HEK293 (cell line): Measurements from ENCODE around the gene EEFSEC.

Experiments
- CTCF ChIA-PET: fragments of 350-600 bp; formaldehyde crosslinking; extraction: SDS; loops from one replicate; lab custom pipeline; 2021; ENCODE audit warnings: antibody characterized with exemption; lab: Yijun Ruan, JAX
- POLR2A ChIA-PET: fragments of 300-600 bp; formaldehyde crosslinking; extraction: SDS; loops from one replicate; lab custom pipeline; 2020; ENCODE audit warnings: antibody characterized with exemption, inconsistent platforms; lab: Yijun Ruan, JAX
- H3K27ac ChIP-seq: fragments of 200-500 bp; sonication (Bioruptor generic); 2 replicates; pipeline ENCODE4 v1.5.1; 2014; ENCODE audit warnings: low read depth, low read length, control low read depth, inconsistent platforms; ENCODE audit errors: extremely low read depth
- H3K36me3 ChIP-seq, 2 experiments: fragments of 200-500 bp in 1 of 2; sonication (Bioruptor generic) in 1 of 2; 1 replicate in 1 of 2; 2 replicates in 1 of 2; pipeline ENCODE4 v1.5.1; 2014 to 2017; ENCODE audit warnings: inconsistent platforms in 2 of 2, low read length in 2 of 2; ENCODE audit not compliant: control insufficient read depth in 2 of 2, insufficient read depth in 1 of 2
- H3K4me1 ChIP-seq: fragments of 200-500 bp; sonication (Bioruptor generic); 2 replicates; pipeline ENCODE4 v1.5.1; 2014; ENCODE audit warnings: mild to moderate bottlenecking, low read length, inconsistent platforms; ENCODE audit not compliant: control insufficient read depth, insufficient read depth
- H3K4me3 ChIP-seq: 2 replicates; pipeline ENCODE4 v1.5.1; 2011; ENCODE audit warnings: low read depth, mild to moderate bottlenecking, control low read depth, low read length, moderate library complexity
- H3K9me3 ChIP-seq: fragments of 200-500 bp; sonication (Bioruptor generic); 2 replicates; pipeline ENCODE4 v1.5.1; 2014; ENCODE audit warnings: low read depth, low read length, inconsistent platforms; ENCODE audit not compliant: control insufficient read depth, insufficient read depth
- MYNN ChIP-seq: fragments of 450-650 bp; formaldehyde crosslinking; IDR thresholded peaks from 2 replicates; pipeline ENCODE4 v1.5.1; 2016; ENCODE audit warnings: missing biosample characterization, missing genetic modification characterization, borderline replicate concordance
- PRDM10 ChIP-seq: fragments of 450-650 bp; formaldehyde crosslinking; IDR thresholded peaks from 2 replicates; pipeline ENCODE4 v1.5.1; 2016; ENCODE audit warnings: missing biosample characterization, missing genetic modification characterization
- YY2 ChIP-seq: fragments of 450-650 bp; formaldehyde crosslinking; IDR thresholded peaks from 2 replicates; pipeline ENCODE4 v1.5.1; 2016; ENCODE audit warnings: missing biosample characterization, missing genetic modification characterization
- ZBTB10 ChIP-seq: fragments of 450-650 bp; formaldehyde crosslinking; IDR thresholded peaks from 2 replicates; pipeline ENCODE4 v1.5.1; 2016; ENCODE audit warnings: missing biosample characterization, missing genetic modification characterization
- ZFHX2 ChIP-seq: fragments of 450-650 bp; formaldehyde crosslinking; conservative IDR thresholded peaks from 2 replicates; pipeline ENCODE4 v1.5.1; 2016; ENCODE audit warnings: missing biosample characterization, missing genetic modification characterization
- ZNF114 ChIP-seq: fragments of 450-650 bp; formaldehyde crosslinking; IDR thresholded peaks from 2 replicates; pipeline ENCODE4 v1.5.0; 2017; ENCODE audit warnings: missing biosample characterization, missing genetic modification characterization
- ZNF155 ChIP-seq: fragments of 450-650 bp; formaldehyde crosslinking; IDR thresholded peaks from 2 replicates; pipeline ENCODE4 v1.5.1; 2016; ENCODE audit warnings: missing biosample characterization, missing genetic modification characterization
- ZNF19 ChIP-seq: fragments of 450-650 bp; formaldehyde crosslinking; IDR thresholded peaks from 2 replicates; pipeline ENCODE4; 2016; ENCODE audit warnings: missing biosample characterization, missing genetic modification characterization, low read depth
- ZNF221 ChIP-seq: fragments of 450-650 bp; formaldehyde crosslinking; IDR thresholded peaks from 2 replicates; pipeline ENCODE4 v1.5.1; 2017; ENCODE audit warnings: missing biosample characterization, missing genetic modification characterization, borderline replicate concordance
- ZNF366 ChIP-seq: fragments of 450-650 bp; formaldehyde crosslinking; conservative IDR thresholded peaks from 2 replicates; pipeline ENCODE4 v1.5.1; 2016; ENCODE audit warnings: missing biosample characterization, missing genetic modification characterization
- ZNF514 ChIP-seq: fragments of 450-650 bp; formaldehyde crosslinking; IDR thresholded peaks from 2 replicates; pipeline ENCODE4 v1.5.1; 2016; ENCODE audit warnings: missing biosample characterization, missing genetic modification characterization
- ZNF530 ChIP-seq: fragments of 450-650 bp; formaldehyde crosslinking; IDR thresholded peaks from 2 replicates; pipeline ENCODE4 v1.5.1; 2016; ENCODE audit warnings: low read depth, missing biosample characterization, missing genetic modification characterization
- ZNF544 ChIP-seq: fragments of 450-650 bp; formaldehyde crosslinking; IDR thresholded peaks from 2 replicates; pipeline ENCODE4 v1.5.0; 2017; ENCODE audit warnings: missing biosample characterization, missing genetic modification characterization
- ZNF549 ChIP-seq: fragments of 450-650 bp; IDR thresholded peaks from 2 replicates; pipeline ENCODE4 v1.5.1; 2018; ENCODE audit warnings: missing biosample characterization, missing genetic modification characterization, mild to moderate bottlenecking, inconsistent platforms, moderate library complexity
- ZNF600 ChIP-seq: fragments of 450-650 bp; formaldehyde crosslinking; IDR thresholded peaks from 2 replicates; pipeline ENCODE4 v1.5.1; 2016; ENCODE audit warnings: missing biosample characterization, missing genetic modification characterization
- ZNF654 ChIP-seq: fragments of 450-650 bp; formaldehyde crosslinking; IDR thresholded peaks from 2 replicates; pipeline ENCODE4 v1.5.1; 2016; ENCODE audit warnings: low read depth, missing biosample characterization, missing genetic modification characterization
- ZNF660 ChIP-seq: fragments of 450-650 bp; IDR thresholded peaks from 2 replicates; pipeline ENCODE4 v1.5.1; 2018; ENCODE audit warnings: missing biosample characterization, mild to moderate bottlenecking, missing genetic modification characterization
- ZNF747 ChIP-seq: fragments of 450-650 bp; formaldehyde crosslinking; IDR thresholded peaks from 2 replicates; pipeline ENCODE4 v1.5.1; 2016; ENCODE audit warnings: missing biosample characterization, missing genetic modification characterization

The EEFSEC gene

GRCh38 chr3:128155616-128156360 lies 2.5 kb downstream of the EEFSEC start (continued):
- TF ChIP-seq PRDM10 (tag by site-specific recombination) = no peak
- TF ChIP-seq ZNF114 (tag by site-specific recombination) = no peak
- no peak for TF ChIP-seq ZNF549 (tag by site-specific recombination)
- no peak for TF ChIP-seq MYNN (tag by site-specific recombination)
- no peak for TF ChIP-seq ZNF366 (tag by site-specific recombination)
- TF ChIP-seq ZNF654 (tag by site-specific recombination) = no peak
- no peak for TF ChIP-seq ZNF155 (tag by site-specific recombination)
- TF ChIP-seq ZNF660 (tag by site-specific recombination) = no peak
- TF ChIP-seq, all 188 proteins: peak for 0

- TF ChIP-seq ZNF514 (tag by site-specific recombination) (no peak), ZNF544 (tag by site-specific recombination) (no peak), ZNF530 (tag by site-specific recombination) (no peak), ZBTB10 (no peak), YY2 (tag by site-specific recombination) (no peak), ZNF600 (tag by site-specific recombination) (no peak), ZFHX2 (no peak)
These were observed 7.4 kb downstream of the EEFSEC start for GRCh38 chr3:128160661-128161060.

GRCh38 chr3:128163432-128163831 lies 10.2 kb downstream of the EEFSEC start:
- Histone ChIP-seq H3K36me3 (peaks cover 0 to 12% of the 10 kb centered on the region in 2 experiments; a peak in 1 of 3 replicates), H3K27ac (no peak overlapping the region), H3K4me1 (no peaks in the 10 kb centered on the region), H3K4me3 (no peak overlapping the region), H3K9me3 (no peaks in the 10 kb centered on the region)
- CTCF ChIA-PET = interaction anchor here (0.5 kb wide), 1 partner anchor 364 kb away, joined by 3 read pairs; no protein-coding TSS in a partner anchor
- POLR2A ChIA-PET = no interaction called here
- no peak for TF ChIP-seq ZNF221
- no peak for TF ChIP-seq ZNF747
- no peak for TF ChIP-seq ZNF514 (tag by site-specific recombination)
- no peak for TF ChIP-seq ZNF19 (tag by site-specific recombination)

More at GRCh38 chr3:128160661-128161060, 7.4 kb downstream of the EEFSEC start:
- Histone ChIP-seq H3K4me3 (no peak overlapping the region), H3K4me1 (no peaks in the 10 kb centered on the region), H3K9me3 (no peaks in the 10 kb centered on the region), H3K36me3 (peaks cover 0 to 36% of the 10 kb centered on the region in 2 experiments; a peak in 1 of 3 replicates), H3K27ac (no peak overlapping the region)
- ChIA-PET POLR2A (no interaction called here), CTCF (interaction anchor here (0.5 kb wide), 1 partner anchor 1384 kb away, joined by 3 read pairs; no protein-coding TSS in a partner anchor)
